ENCODE data around the gene NMT2. TPM values are rescaled to one million over a fixed set of nuclear protein-coding genes. Genes with fewer than 3 reads are reported as not detected.

NMT2 gene
- total RNA-seq, 2 donors from 2014 or later = 18.4 to 35.6 TPM

GRCh38 chr10:15068802-15069201, 99.7 kb downstream of the NMT2 start:
- Mint-ChIP-seq H3K9me3 (no peaks in the 10 kb centered on the region), H3K4me1 (no peaks in the 10 kb centered on the region), H3K27me3 (peaks cover 10% of the 10 kb centered on the region), H3K36me3 (ENCODE audit: low read depth) (no peaks in the 10 kb centered on the region), H3K4me3 (no peak overlapping the region), H3K27ac (no peak overlapping the region)
- ATAC-seq (replicated peaks) = no peak

- Mint-ChIP-seq H3K4me3 (no peak overlapping the region), H3K9me3 (no peaks in the 10 kb centered on the region), H3K27me3 (peaks cover 10% of the 10 kb centered on the region), H3K27ac (no peak overlapping the region), H3K36me3 (ENCODE audit: low read depth) (no peaks in the 10 kb centered on the region), H3K4me1 (no peaks in the 10 kb centered on the region)
- no peak for ATAC-seq (replicated peaks)
These were observed 101.3 kb downstream of the NMT2 start for GRCh38 chr10:15067154-15067553.

- Mint-ChIP-seq H3K36me3 (ENCODE audit: low read depth) (no peaks in the 10 kb centered on the region), H3K9me3 (peaks cover 5% of the 10 kb centered on the region), H3K4me3 (no peak overlapping the region), H3K4me1 (no peaks in the 10 kb centered on the region), H3K27me3 (peaks cover 12% of the 10 kb centered on the region), H3K27ac (no peak overlapping the region)
- ATAC-seq (replicated peaks) = no peak
These were observed 107.9 kb downstream of the NMT2 start for GRCh38 chr10:15060638-15061037.

- no peak overlapping the region for H3K4me3 Mint-ChIP-seq
- H3K27ac Mint-ChIP-seq = no peak overlapping the region
- H3K4me1 Mint-ChIP-seq = no peaks in the 10 kb centered on the region
- peaks cover 5% of the 10 kb centered on the region for H3K9me3 Mint-ChIP-seq
- ATAC-seq (replicated peaks) = no peak
- no peaks in the 10 kb centered on the region for H3K36me3 Mint-ChIP-seq (ENCODE audit: low read depth)
- H3K27me3 Mint-ChIP-seq = peaks cover 7% of the 10 kb centered on the region
These were observed 108.6 kb downstream of the NMT2 start for GRCh38 chr10:15059914-15060313.

- H3K27ac Mint-ChIP-seq = no peak overlapping the region
- H3K9me3 Mint-ChIP-seq = peaks cover 5% of the 10 kb centered on the region
- no peak for ATAC-seq (replicated peaks)
- H3K4me3 Mint-ChIP-seq = no peak overlapping the region
- H3K4me1 Mint-ChIP-seq = no peaks in the 10 kb centered on the region
- no peaks in the 10 kb centered on the region for H3K36me3 Mint-ChIP-seq (ENCODE audit: low read depth)
- H3K27me3 Mint-ChIP-seq = peaks cover 7% of the 10 kb centered on the region
These were observed 109.8 kb downstream of the NMT2 start for GRCh38 chr10:15058689-15059088.

Other genes starting within 250 kb of the NMT2 start
- 10 to 100 TPM; 16.5 to 20.1 TPM for gene DCLRE1C, start 214.6 kb downstream of the NMT2 start, total RNA-seq
- gene MEIG1, start 209.3 kb downstream of the NMT2 start, total RNA-seq = under 1 TPM in 1 of 2 donors, not detected in 1; 0.48 TPM
- gene OLAH, start 124.8 kb downstream of the NMT2 start, total RNA-seq = 1 to 10 TPM; 1.3 to 6.6 TPM
- 1 to 10 TPM; 1.5 to 3.1 TPM for gene ACBD7, start 79.9 kb downstream of the NMT2 start, total RNA-seq
- gene RPP38, start 71.3 kb downstream of the NMT2 start, total RNA-seq = 10 to 100 TPM in 1 of 2 donors, 1 to 10 TPM in 1; 9.3 to 18.3 TPM
- 1 to 10 TPM; 2.4 to 3.9 TPM for gene FAM171A1, start 202.6 kb upstream of the NMT2 start, total RNA-seq

Measured in activated T-helper 17 cell treated with anti-CD3 and anti-CD28 coated beads, Interleukin-2, amount 50 U/mL, for 72 hours (primary cell).